HG03159 (cell line): ENCODE data around the gene PCID2.
A peak's percentile ranks its signal among the peaks of the same experiment; 100 is the strongest.

ENCODE experiments used
- ATAC-seq: cut with Tn5 transposase; IDR thresholded peaks from one replicate; pipeline ENCODE4 v1.9.1; 2021; ENCODE audit warnings: mild to moderate bottlenecking, moderate library complexity; ENCODE audit not compliant: unreplicated experiment

Gene PCID2

GRCh38 chr13:113220141-113220598 lies 11.7 kb upstream of the PCID2 start:
- no peak for ATAC-seq

- ATAC-seq = no peak
These were observed 10.9 kb upstream of the PCID2 start for GRCh38 chr13:113219256-113219940.

GRCh38 chr13:113218586-113218985 lies 10.1 kb upstream of the PCID2 start:
- ATAC-seq = no peak

- ATAC-seq = no peak
These were observed 8.0 kb upstream of the PCID2 start for GRCh38 chr13:113216254-113217048.

- no peak for ATAC-seq
These were observed 3.3 kb upstream of the PCID2 start for GRCh38 chr13:113211774-113212173.

GRCh38 chr13:113210833-113211232 lies 2.4 kb upstream of the PCID2 start:
- no peak for ATAC-seq

- ATAC-seq = peak; percentile 45
These were observed 1.4 kb upstream of the PCID2 start for GRCh38 chr13:113209759-113210421.

- ATAC-seq = peak; percentile 40
These were observed 878 bp upstream of the PCID2 start, which contains the start of gene CUL4A for GRCh38 chr13:113209336-113209758. Gene CUL4A, plus strand, starts transcription at chr13:113209613. Its CDS starts 15 bp downstream, at chr13:113209628.

GRCh38 chr13:113207890-113208420 lies 514 bp downstream of the PCID2 start:
- peak; percentile 0 for ATAC-seq

GRCh38 chr13:113207460-113207859 lies 1.0 kb downstream of the PCID2 start:
- no peak for ATAC-seq

- no peak for ATAC-seq
These were observed 3.0 kb downstream of the PCID2 start for GRCh38 chr13:113205428-113205931.

GRCh38 chr13:113204378-113204734 lies 4.1 kb downstream of the PCID2 start:
- no peak for ATAC-seq

GRCh38 chr13:113203507-113204377 lies 4.7 kb downstream of the PCID2 start:
- no peak for ATAC-seq

- ATAC-seq = no peak
These were observed 5.6 kb downstream of the PCID2 start for GRCh38 chr13:113202912-113203311.

- ATAC-seq = no peak
These were observed 6.7 kb downstream of the PCID2 start for GRCh38 chr13:113201815-113202214.

GRCh38 chr13:113196970-113197737 lies 11.3 kb downstream of the PCID2 start:
- ATAC-seq = no peak

- no peak for ATAC-seq
These were observed 13.1 kb downstream of the PCID2 start for GRCh38 chr13:113195360-113195759.

GRCh38 chr13:113192902-113193301 lies 15.6 kb downstream of the PCID2 start:
- no peak for ATAC-seq

GRCh38 chr13:113192279-113192678 lies 16.2 kb downstream of the PCID2 start:
- ATAC-seq = no peak
